ENCODE results near the gene FBF1. TPM values are rescaled to one million over a fixed set of nuclear protein-coding genes. Genes with fewer than 3 reads are reported as not detected.
A peak's percentile ranks its signal among the peaks of the same experiment; 100 is the strongest.

The FBF1 gene
- total and polyA plus RNA-seq, 2 of the 8 experiments (the other 6 are each of a cell fraction or from before 2014, with no cell fraction given) = 8.1 to 13.1 TPM

DNA sequence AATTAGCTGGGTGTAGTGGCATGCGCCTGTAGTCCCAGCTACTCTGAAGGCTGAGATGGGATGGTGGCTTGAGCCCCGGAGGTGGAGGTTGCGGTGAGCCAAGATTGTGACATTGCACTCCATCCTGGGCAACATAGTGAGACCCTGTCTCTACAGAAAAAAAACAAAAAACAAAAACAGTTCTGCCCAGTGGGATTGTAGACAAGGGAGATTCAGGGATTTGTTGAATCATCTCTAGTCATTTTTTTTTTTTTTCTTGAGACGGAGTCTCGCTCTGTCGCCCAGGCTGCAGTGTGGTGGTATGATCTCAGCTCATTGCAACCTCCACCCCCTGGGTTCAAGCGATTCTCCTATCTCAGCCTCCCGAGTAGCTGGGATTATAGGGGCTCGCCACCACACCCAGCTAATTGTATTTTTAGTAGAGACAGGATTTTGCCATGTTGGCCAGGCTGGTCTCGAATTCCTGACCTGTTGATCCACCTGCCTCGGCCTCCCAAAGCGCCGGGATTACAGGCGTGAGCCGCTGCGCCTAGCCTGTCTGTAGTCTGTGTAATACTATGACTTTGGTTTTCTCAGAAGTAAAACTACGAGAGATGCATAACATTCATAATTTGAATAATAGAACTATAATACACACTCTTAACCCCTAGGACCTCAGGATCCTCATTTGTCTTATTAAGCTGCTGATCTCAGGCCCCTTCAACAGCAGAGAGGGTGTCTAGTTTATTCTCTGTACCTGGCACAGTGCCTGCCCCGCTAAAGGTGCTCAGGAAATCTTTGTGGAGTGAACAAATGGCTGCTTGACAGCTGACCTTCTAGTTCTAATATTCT is 39.6 kb upstream of the FBF1 start:
- Histone ChIP-seq H3K36me3 (ENCODE audit: control insufficient read depth in 2 of 4, insufficient read depth in 4 of 4, low read length in 3 of 4) (peaks cover 0 to 11% (median 0%) of the 10 kb centered on the region in 4 experiments; a peak in 1 of 8 replicates), H2BK5ac (ENCODE audit: low read depth, low read length) (peak overlapping the region; percentile 94; the same call in 1 of the 2 replicates)
- 90% methylated on average over 18 of the region's 18 CpGs; no CpG with 5 or more reads in 1 of the 2 experiments for WGBS, 2 experiments (ENCODE audit: extremely low coverage in 1 of 2, insufficient coverage in 1 of 2, insufficient read length in 1 of 2, insufficient replicate concordance in 2 of 2, low coverage in 1 of 2, low lambda C conversion rate in 2 of 2, missing lambda C conversion rate in 1 of 2)

More for the DNA sequence above, 39.6 kb upstream of the FBF1 start:
- H3K14ac ChIP-seq (ENCODE audit: insufficient read length) = no peak overlapping the region
- H3K79me1 ChIP-seq (ENCODE audit: low read depth, low read length) = 0 out of 2 replicates have a peak, but pooled peaks cover 6% of the 10 kb centered on the region
- H3K9ac ChIP-seq (replicated peaks in 1 of 4; ENCODE audit: extremely low read depth in 1 of 4, low read depth in 3 of 4, low read length in 3 of 4) = peak overlapping the region in 2 of 4 experiments; percentile 81 to 85; a peak in 3 of 7 replicates
- no peak for FAIRE-seq
- no peak overlapping the region for H2BK12ac ChIP-seq (ENCODE audit: low read depth, low read length)
- peak overlapping the region; percentile 92 to 94 for H3K4me2 ChIP-seq (ENCODE audit: insufficient read depth in 1 of 2, low read depth in 2 of 2, low read length in 2 of 2)
- no peak overlapping the region for H3K4ac ChIP-seq (replicated peaks; ENCODE audit: insufficient read length, low read depth, low read length)
- H4K8ac ChIP-seq (ENCODE audit: extremely low read depth, insufficient read depth, low read length) = peak overlapping the region; percentile 98
- H2AK5ac ChIP-seq (ENCODE audit: low read depth, low read length) = peak overlapping the region; percentile 17; the same call in 1 of the 2 replicates
- H2BK120ac ChIP-seq (replicated peaks; ENCODE audit: low read depth, low read length) = peak overlapping the region; percentile 93
- H3K4me1 ChIP-seq (replicated peaks in 1 of 4; ENCODE audit: control insufficient read depth in 3 of 4, insufficient read depth in 4 of 4, low read length in 3 of 4) = peaks cover 7 to 18% (median 13%) of the 10 kb centered on the region in 4 experiments
- peak overlapping the region; percentile 72 to 88 (median 86) for H3K4me3 ChIP-seq (ENCODE audit: extremely low read depth in 1 of 4, insufficient read depth in 2 of 4, low read depth in 3 of 4, low read length in 4 of 4)
- CTCF ChIA-PET (ENCODE audit: partially characterized antibody) = interaction anchor here (0.6 to 1.8 kb wide), 7 partner anchors 16 to 230 kb away, joined by 3 to 12 read pairs (median 6); partner anchors contain the start of gene CDK3
- H4K5ac ChIP-seq (ENCODE audit: insufficient read length, low read depth, low read length) = no peak overlapping the region
- no peaks in the 10 kb centered on the region for H4K20me1 ChIP-seq (replicated peaks in 1 of 2; ENCODE audit: control insufficient read depth in 1 of 2, insufficient read depth in 2 of 2, low read length in 2 of 2)
- no peak overlapping the region for H3K23ac ChIP-seq (ENCODE audit: insufficient read length)
- DNase-seq (ENCODE audit: low read depth in 1 of 2, low spot score in 2 of 2) = no peak
- H3K27me3 ChIP-seq (replicated peaks in 1 of 4; ENCODE audit: control insufficient read depth in 3 of 4, extremely low read depth in 1 of 4, insufficient read depth in 3 of 4, low read length in 3 of 4) = no peaks in the 10 kb centered on the region
- peak overlapping the region; percentile 93; the same call in 1 of the 2 replicates for H3K27ac ChIP-seq (ENCODE audit: low read depth, low read length)
- no peak overlapping the region for H2BK20ac ChIP-seq (ENCODE audit: low read length)
- POLR2A ChIA-PET (ENCODE audit: partially characterized antibody) = interaction anchor here (0.7 to 1.7 kb wide), 9 partner anchors 9 to 200 kb away, joined by 3 to 6 read pairs (median 3); partner anchors contain the start of gene EXOC7
- H3K79me2 ChIP-seq (ENCODE audit: control insufficient read depth in 1 of 2, insufficient read depth in 2 of 2, low read length in 2 of 2) = peaks cover 0 to 38% of the 10 kb centered on the region in 2 experiments; a peak in 3 of 4 replicates
- H3K56ac ChIP-seq (replicated peaks; ENCODE audit: insufficient read length, low read depth, low read length) = no peak overlapping the region
- H3K18ac ChIP-seq (ENCODE audit: extremely low read depth, low read length) = no peak overlapping the region
- no peak overlapping the region for H2AFZ ChIP-seq (ENCODE audit: low read length)
- H4K91ac ChIP-seq (replicated peaks; ENCODE audit: insufficient read length, low read length) = no peak overlapping the region
- no peak overlapping the region for H2BK15ac ChIP-seq (ENCODE audit: low read length)
- no peaks in the 10 kb centered on the region for H3K9me3 ChIP-seq (ENCODE audit: insufficient read depth in 2 of 2, low read depth in 1 of 2, low read length in 1 of 2)
- H3K23me2 ChIP-seq (ENCODE audit: low read depth, low read length) = peaks cover 8% of the 10 kb centered on the region; the same call in 1 of the 2 replicates
- TF ChIP-seq SP2 (IDR thresholded peaks at IDR 0.05; ENCODE audit: low read length) = no peak
- TF ChIP-seq YY1 (IDR thresholded peaks at IDR 0.05; ENCODE audit: low read depth, low read length) = no peak
- TF ChIP-seq, protein P1, sequence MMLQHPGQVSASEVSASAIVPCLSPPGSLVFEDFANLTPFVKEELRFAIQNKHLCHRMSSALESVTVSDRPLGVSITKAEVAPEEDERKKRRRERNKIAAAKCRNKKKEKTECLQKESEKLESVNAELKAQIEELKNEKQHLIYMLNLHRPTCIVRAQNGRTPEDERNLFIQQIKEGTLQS (IDR thresholded peaks at IDR 0.05; ENCODE audit: insufficient read depth, low read depth, low read length) = no peak
- no peak for TF ChIP-seq JUN (IDR thresholded peaks at IDR 0.05; ENCODE audit: low read depth, low read length)
- TF ChIP-seq, protein P2, sequence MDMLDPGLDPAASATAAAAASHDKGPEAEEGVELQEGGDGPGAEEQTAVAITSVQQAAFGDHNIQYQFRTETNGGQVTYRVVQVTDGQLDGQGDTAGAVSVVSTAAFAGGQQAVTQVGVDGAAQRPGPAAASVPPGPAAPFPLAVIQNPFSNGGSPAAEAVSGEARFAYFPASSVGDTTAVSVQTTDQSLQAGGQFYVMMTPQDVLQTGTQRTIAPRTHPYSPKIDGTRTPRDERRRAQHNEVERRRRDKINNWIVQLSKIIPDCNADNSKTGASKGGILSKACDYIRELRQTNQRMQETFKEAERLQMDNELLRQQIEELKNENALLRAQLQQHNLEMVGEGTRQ (IDR thresholded peaks at IDR 0.05; ENCODE audit: low read length) = no peak
- TF ChIP-seq RXRA (IDR thresholded peaks at IDR 0.05; ENCODE audit: insufficient read depth, low read depth, low read length) = no peak
- 0 out of 2 replicates have a peak, but pooled peaks have one; percentile 36 for TF ChIP-seq KDM1A (IDR thresholded peaks at IDR 0.05; ENCODE audit: borderline replicate concordance, low read length)
